HepG2 (cell line): ENCODE measurements around the gene RANBP3. TPM values are rescaled to one million over a fixed set of nuclear protein-coding genes. Genes with fewer than 3 reads are reported as not detected.
A peak's percentile ranks its signal among the peaks of the same experiment; 100 is the strongest.

Experiments used
- CEBPB ChIP-seq: IDR thresholded peaks from 2 replicates; pipeline ENCODE4 v1.6.1; 2011; ENCODE audit warnings: low read depth, low read length, improper control_type of control experiment, borderline replicate concordance
- GPN1 ChIP-seq: sonication (generic); formaldehyde crosslinking; IDR thresholded peaks from 2 replicates; pipeline ENCODE4 v1.5.1; 2020; ENCODE audit warnings: missing genetic modification reagents, borderline replicate concordance
- HDAC2 ChIP-seq: sonication (generic); formaldehyde crosslinking; IDR thresholded peaks from 2 replicates; pipeline ENCODE4 v1.4.0; 2020; ENCODE audit warnings: missing genetic modification reagents
- HIVEP1 ChIP-seq: sonication (generic); formaldehyde crosslinking; IDR thresholded peaks from 2 replicates; pipeline ENCODE4 v1.4.0; 2020; ENCODE audit warnings: mild to moderate bottlenecking, missing genetic modification reagents
- IRX3 ChIP-seq: sonication (generic); formaldehyde crosslinking; IDR thresholded peaks from 2 replicates; pipeline ENCODE4 v1.8.1; 2023; ENCODE audit warnings: mild to moderate bottlenecking, low read depth, missing genetic modification reagents, borderline replicate concordance
- RFXANK ChIP-seq: IDR thresholded peaks from 2 replicates; pipeline ENCODE4 v1.6.1; 2016
- SMC3 ChIP-seq: IDR thresholded peaks from 2 replicates; pipeline ENCODE4 v1.6.1; 2011; ENCODE audit warnings: low read length, improper control_type of control experiment
- ZNF33A ChIP-seq: sonication (generic); formaldehyde crosslinking; IDR thresholded peaks from 2 replicates; pipeline ENCODE4 v1.5.1; 2020; ENCODE audit warnings: missing genetic modification reagents, mild to moderate bottlenecking, moderate library complexity, borderline replicate concordance
- ZNF414 ChIP-seq: sonication (generic); formaldehyde crosslinking; IDR thresholded peaks from 2 replicates; pipeline ENCODE4 v1.5.0; 2020; ENCODE audit warnings: missing genetic modification reagents
- ZNF552 ChIP-seq: sonication (generic); formaldehyde crosslinking; IDR thresholded peaks from 2 replicates; pipeline ENCODE4 v1.9.0; 2022; ENCODE audit warnings: missing genetic modification reagents, mild to moderate bottlenecking, borderline replicate concordance
- ZNF558 ChIP-seq: sonication (generic); formaldehyde crosslinking; IDR thresholded peaks from 2 replicates; pipeline ENCODE4 v1.9.0; 2022; ENCODE audit warnings: mild to moderate bottlenecking, missing genetic modification reagents, borderline replicate concordance
- ZNF652 ChIP-seq: IDR thresholded peaks from 2 replicates; pipeline ENCODE4 v1.6.1; 2016; ENCODE audit warnings: low read depth, borderline replicate concordance
- ZSCAN12 ChIP-seq: sonication (generic); formaldehyde crosslinking; IDR thresholded peaks from 2 replicates; pipeline ENCODE4 v1.9.0; 2021; ENCODE audit warnings: mild to moderate bottlenecking, missing genetic modification reagents
- polyA plus RNA-seq, 8 experiments: library from polyadenylated mRNA; depleted of rRNA in 3 of 8; stranded (reverse) in 7 of 8; unstranded in 1 of 8; fragments of >200 nt; fragmentation: Illumina TruSeq in 4 of 8; extraction: Trizol in 4 of 8; gene quantifications; 2 replicates each; pipeline versions ENCODE4 v1.2.1 to v1.2.3, GENCODE V29; 2011 to 2016; ENCODE audit warnings: low read depth in 4 of 8, missing spikeins in 1 of 8, mixed read lengths in 1 of 8; ENCODE audit not compliant: insufficient read depth in 1 of 8
- total RNA-seq, 5 experiments: library from RNA; depleted of rRNA; stranded (reverse); fragments of >200 nt; fragmentation: Illumina TruSeq; extraction: Trizol; gene quantifications; 2 replicates each; pipeline ENCODE4 v1.2.3, GENCODE V29; 2016; ENCODE audit warnings: low read depth in 1 of 5
- TF ChIP-seq, protein P1 (sequence below): sonication (generic); formaldehyde crosslinking; IDR thresholded peaks from 2 replicates; pipeline ENCODE4 v1.5.0; 2020; ENCODE audit warnings: missing genetic modification reagents
- TF ChIP-seq, protein P2 (sequence below): sonication (generic); formaldehyde crosslinking; IDR thresholded peaks from 2 replicates; pipeline ENCODE4 v1.5.0; 2020; ENCODE audit warnings: mild to moderate bottlenecking, missing genetic modification reagents
- TF ChIP-seq, protein P3 (sequence below): sonication (generic); formaldehyde crosslinking; IDR thresholded peaks from 2 replicates; pipeline ENCODE4 v1.5.1; 2020; ENCODE audit warnings: mild to moderate bottlenecking, missing genetic modification reagents, borderline replicate concordance

RANBP3 gene
- total and polyA plus RNA-seq, 2 of the 13 experiments (the other 11 are each of a cell fraction or from before 2014, with no cell fraction given) = 39.5 to 149 TPM

- TF ChIP-seq ZNF552 (CRISPR knock-in tag) (peak; percentile 68; the same call in 1 of the 2 replicates), ZSCAN12 (CRISPR knock-in tag) (no peak), ZNF652 (CRISPR knock-in tag) (no peak), CEBPB (peak; percentile 82), HDAC2 (CRISPR knock-in tag) (peak; percentile 75), IRX3 (no peak), GPN1 (CRISPR knock-in tag) (no peak), ZNF33A (CRISPR knock-in tag) (peak; percentile 93), HIVEP1 (CRISPR knock-in tag) (peak; percentile 97), ZNF414 (CRISPR knock-in tag) (0 out of 2 replicates have a peak, but pooled peaks have one; percentile 17), RFXANK (CRISPR knock-in tag) (peak; percentile 38; the same call in 1 of the 2 replicates), ZNF558 (CRISPR knock-in tag) (peak; percentile 38; the same call in 1 of the 2 replicates), SMC3 (no peak)
- TF ChIP-seq, protein P1, sequence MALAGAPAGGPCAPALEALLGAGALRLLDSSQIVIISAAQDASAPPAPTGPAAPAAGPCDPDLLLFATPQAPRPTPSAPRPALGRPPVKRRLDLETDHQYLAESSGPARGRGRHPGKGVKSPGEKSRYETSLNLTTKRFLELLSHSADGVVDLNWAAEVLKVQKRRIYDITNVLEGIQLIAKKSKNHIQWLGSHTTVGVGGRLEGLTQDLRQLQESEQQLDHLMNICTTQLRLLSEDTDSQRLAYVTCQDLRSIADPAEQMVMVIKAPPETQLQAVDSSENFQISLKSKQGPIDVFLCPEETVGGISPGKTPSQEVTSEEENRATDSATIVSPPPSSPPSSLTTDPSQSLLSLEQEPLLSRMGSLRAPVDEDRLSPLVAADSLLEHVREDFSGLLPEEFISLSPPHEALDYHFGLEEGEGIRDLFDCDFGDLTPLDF (CRISPR knock-in tag) = peak; percentile 85; the same call in 1 of the 2 replicates
- TF ChIP-seq, protein P2, sequence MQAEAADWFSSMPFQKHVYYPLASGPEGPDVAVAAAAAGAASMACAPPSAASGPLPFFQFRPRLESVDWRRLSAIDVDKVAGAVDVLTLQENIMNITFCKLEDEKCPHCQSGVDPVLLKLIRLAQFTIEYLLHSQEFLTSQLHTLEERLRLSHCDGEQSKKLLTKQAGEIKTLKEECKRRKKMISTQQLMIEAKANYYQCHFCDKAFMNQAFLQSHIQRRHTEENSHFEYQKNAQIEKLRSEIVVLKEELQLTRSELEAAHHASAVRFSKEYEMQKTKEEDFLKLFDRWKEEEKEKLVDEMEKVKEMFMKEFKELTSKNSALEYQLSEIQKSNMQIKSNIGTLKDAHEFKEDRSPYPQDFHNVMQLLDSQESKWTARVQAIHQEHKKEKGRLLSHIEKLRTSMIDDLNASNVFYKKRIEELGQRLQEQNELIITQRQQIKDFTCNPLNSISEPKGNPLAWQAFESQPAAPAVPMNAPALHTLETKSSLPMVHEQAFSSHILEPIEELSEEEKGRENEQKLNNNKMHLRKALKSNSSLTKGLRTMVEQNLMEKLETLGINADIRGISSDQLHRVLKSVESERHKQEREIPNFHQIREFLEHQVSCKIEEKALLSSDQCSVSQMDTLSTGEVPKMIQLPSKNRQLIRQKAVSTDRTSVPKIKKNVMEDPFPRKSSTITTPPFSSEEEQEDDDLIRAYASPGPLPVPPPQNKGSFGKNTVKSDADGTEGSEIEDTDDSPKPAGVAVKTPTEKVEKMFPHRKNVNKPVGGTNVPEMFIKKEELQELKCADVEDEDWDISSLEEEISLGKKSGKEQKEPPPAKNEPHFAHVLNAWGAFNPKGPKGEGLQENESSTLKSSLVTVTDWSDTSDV (CRISPR knock-in tag) = no peak
- TF ChIP-seq, protein P3, sequence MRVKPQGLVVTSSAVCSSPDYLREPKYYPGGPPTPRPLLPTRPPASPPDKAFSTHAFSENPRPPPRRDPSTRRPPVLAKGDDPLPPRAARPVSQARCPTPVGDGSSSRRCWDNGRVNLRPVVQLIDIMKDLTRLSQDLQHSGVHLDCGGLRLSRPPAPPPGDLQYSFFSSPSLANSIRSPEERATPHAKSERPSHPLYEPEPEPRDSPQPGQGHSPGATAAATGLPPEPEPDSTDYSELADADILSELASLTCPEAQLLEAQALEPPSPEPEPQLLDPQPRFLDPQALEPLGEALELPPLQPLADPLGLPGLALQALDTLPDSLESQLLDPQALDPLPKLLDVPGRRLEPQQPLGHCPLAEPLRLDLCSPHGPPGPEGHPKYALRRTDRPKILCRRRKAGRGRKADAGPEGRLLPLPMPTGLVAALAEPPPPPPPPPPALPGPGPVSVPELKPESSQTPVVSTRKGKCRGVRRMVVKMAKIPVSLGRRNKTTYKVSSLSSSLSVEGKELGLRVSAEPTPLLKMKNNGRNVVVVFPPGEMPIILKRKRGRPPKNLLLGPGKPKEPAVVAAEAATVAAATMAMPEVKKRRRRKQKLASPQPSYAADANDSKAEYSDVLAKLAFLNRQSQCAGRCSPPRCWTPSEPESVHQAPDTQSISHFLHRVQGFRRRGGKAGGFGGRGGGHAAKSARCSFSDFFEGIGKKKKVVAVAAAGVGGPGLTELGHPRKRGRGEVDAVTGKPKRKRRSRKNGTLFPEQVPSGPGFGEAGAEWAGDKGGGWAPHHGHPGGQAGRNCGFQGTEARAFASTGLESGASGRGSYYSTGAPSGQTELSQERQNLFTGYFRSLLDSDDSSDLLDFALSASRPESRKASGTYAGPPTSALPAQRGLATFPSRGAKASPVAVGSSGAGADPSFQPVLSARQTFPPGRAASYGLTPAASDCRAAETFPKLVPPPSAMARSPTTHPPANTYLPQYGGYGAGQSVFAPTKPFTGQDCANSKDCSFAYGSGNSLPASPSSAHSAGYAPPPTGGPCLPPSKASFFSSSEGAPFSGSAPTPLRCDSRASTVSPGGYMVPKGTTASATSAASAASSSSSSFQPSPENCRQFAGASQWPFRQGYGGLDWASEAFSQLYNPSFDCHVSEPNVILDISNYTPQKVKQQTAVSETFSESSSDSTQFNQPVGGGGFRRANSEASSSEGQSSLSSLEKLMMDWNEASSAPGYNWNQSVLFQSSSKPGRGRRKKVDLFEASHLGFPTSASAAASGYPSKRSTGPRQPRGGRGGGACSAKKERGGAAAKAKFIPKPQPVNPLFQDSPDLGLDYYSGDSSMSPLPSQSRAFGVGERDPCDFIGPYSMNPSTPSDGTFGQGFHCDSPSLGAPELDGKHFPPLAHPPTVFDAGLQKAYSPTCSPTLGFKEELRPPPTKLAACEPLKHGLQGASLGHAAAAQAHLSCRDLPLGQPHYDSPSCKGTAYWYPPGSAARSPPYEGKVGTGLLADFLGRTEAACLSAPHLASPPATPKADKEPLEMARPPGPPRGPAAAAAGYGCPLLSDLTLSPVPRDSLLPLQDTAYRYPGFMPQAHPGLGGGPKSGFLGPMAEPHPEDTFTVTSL (CRISPR knock-in tag) = peak; percentile 74; the same call in 1 of the 2 replicates
Observed at GRCh38 chr19:5903624-5904351, 74.2 kb downstream of the RANBP3 start, which contains the start of gene NDUFA11 (continued).
